ENCODE results near the gene PSMC6. TPM values are rescaled to one million over a fixed set of nuclear protein-coding genes. Genes with fewer than 3 reads are reported as not detected.

PSMC6 gene
- total RNA-seq, 1 donor from 2014 or later: 70.5 TPM

GRCh38 chr14:52767058-52767833 is 60.2 kb downstream of the PSMC6 start:
- Histone ChIP-seq H3K4me1 (ENCODE audit: control insufficient read depth in 3 of 3, insufficient read depth in 3 of 3, low read length in 3 of 3) (no peaks in the 10 kb centered on the region), H3K9me3 (ENCODE audit: control insufficient read depth in 3 of 3, low read length in 3 of 3) (no peaks in the 10 kb centered on the region), H3K4me3 (ENCODE audit: low read length in 3 of 3) (no peak overlapping the region), H3K27me3 (ENCODE audit: control insufficient read depth in 3 of 3, insufficient read depth in 3 of 3, low read length in 3 of 3) (no peaks in the 10 kb centered on the region), H3K9ac (ENCODE audit: low read depth in 1 of 3, low read length in 3 of 3) (no peak overlapping the region), H3K27ac (ENCODE audit: low read depth, low read length) (no peak overlapping the region), H3K36me3 (ENCODE audit: control insufficient read depth in 3 of 3, insufficient read depth in 3 of 3, low read length in 3 of 3) (peaks cover 9 to 27% (median 26%) of the 10 kb centered on the region in 3 donors)

GRCh38 chr14:52769887-52770286 is 62.9 kb downstream of the PSMC6 start:
- Histone ChIP-seq H3K27me3 (ENCODE audit: control insufficient read depth in 3 of 3, insufficient read depth in 3 of 3, low read length in 3 of 3) (no peaks in the 10 kb centered on the region), H3K9me3 (ENCODE audit: control insufficient read depth in 3 of 3, low read length in 3 of 3) (no peaks in the 10 kb centered on the region), H3K27ac (ENCODE audit: low read depth, low read length) (no peak overlapping the region), H3K4me3 (ENCODE audit: low read length in 3 of 3) (no peak overlapping the region), H3K36me3 (ENCODE audit: control insufficient read depth in 3 of 3, insufficient read depth in 3 of 3, low read length in 3 of 3) (peaks cover 10 to 34% (median 27%) of the 10 kb centered on the region in 3 donors), H3K4me1 (ENCODE audit: control insufficient read depth in 3 of 3, insufficient read depth in 3 of 3, low read length in 3 of 3) (no peaks in the 10 kb centered on the region), H3K9ac (ENCODE audit: low read depth in 1 of 3, low read length in 3 of 3) (no peak overlapping the region)

DNA sequence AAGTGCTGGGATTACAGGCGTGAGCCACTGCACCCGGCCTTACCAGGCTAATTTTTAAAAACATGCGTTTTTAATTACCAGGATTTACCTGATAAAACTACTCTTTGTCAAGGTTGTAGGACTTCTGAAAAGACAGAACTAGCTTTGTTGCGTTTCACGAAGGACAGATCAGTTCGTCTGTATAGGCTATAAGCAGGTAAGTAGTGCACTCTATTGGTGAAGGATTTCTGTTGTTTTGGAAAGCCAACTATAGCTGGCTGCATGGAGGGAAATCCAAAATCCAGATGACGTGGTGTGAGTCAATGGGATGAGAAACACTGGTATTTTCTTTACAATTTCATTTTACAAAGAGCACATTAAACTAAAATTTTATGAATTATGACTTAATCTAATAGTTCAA is 69.8 kb downstream of the PSMC6 start:
- Histone ChIP-seq H3K9me3 (ENCODE audit: control insufficient read depth in 3 of 3, low read length in 3 of 3) (no peaks in the 10 kb centered on the region), H3K27ac (ENCODE audit: low read depth, low read length) (no peak overlapping the region), H3K4me3 (ENCODE audit: low read length in 3 of 3) (no peak overlapping the region), H3K27me3 (ENCODE audit: control insufficient read depth in 3 of 3, insufficient read depth in 3 of 3, low read length in 3 of 3) (no peaks in the 10 kb centered on the region), H3K4me1 (ENCODE audit: control insufficient read depth in 3 of 3, insufficient read depth in 3 of 3, low read length in 3 of 3) (no peaks in the 10 kb centered on the region), H3K9ac (ENCODE audit: low read depth in 1 of 3, low read length in 3 of 3) (no peak overlapping the region), H3K36me3 (ENCODE audit: control insufficient read depth in 3 of 3, insufficient read depth in 3 of 3, low read length in 3 of 3) (peaks cover 7 to 22% (median 15%) of the 10 kb centered on the region in 3 donors)

Other genes with a start within 250 kb of the PSMC6 start
- gene TXNDC16, start 154.7 kb upstream of the PSMC6 start, total RNA-seq: 7.3 TPM
- 1.6 TPM for gene GPR137C, start 154.4 kb upstream of the PSMC6 start, total RNA-seq
- gene ERO1A, start 11.6 kb upstream of the PSMC6 start, total RNA-seq: 10.4 TPM
- 12.0 TPM for gene STYX, start 23.0 kb downstream of the PSMC6 start, total RNA-seq
- gene GNPNAT1, start 84.4 kb downstream of the PSMC6 start, total RNA-seq: 7.8 TPM
- 98.6 TPM for gene FERMT2, start 243.8 kb downstream of the PSMC6 start, total RNA-seq

Measured in skeletal muscle tissue (tissue), 4 donors.